RWPE2 (cell line): ENCODE measurements around the gene LCMT1.

Experiments used
- ATAC-seq: fragments of 200-7000 bp; cut with Tn5 transposase; 3 replicates; pipeline ENCODE4 v1.9.1; 2021; ENCODE audit warnings: low read depth
- DNase-seq: peaks from one replicate; pipeline ENCODE4 v3.0.0-alpha.2; 2020; ENCODE audit warnings: low spot score
- H3K27ac ChIP-seq: fragments of 450-650 bp; 2 replicates; pipeline ENCODE4 v1.5.1; 2017; ENCODE audit warnings: mild to moderate bottlenecking; ENCODE audit not compliant: poor library complexity, severe bottlenecking
- H3K27me3 ChIP-seq: fragments of 250-450 bp; sonication (Bioruptor Pico); 2 replicates; pipeline ENCODE4 v1.5.1; 2021; ENCODE audit warnings: mild to moderate bottlenecking, moderate library complexity; ENCODE audit not compliant: insufficient read depth, poor library complexity, severe bottlenecking
- H3K36me3 ChIP-seq: fragments of 250-450 bp; sonication (Bioruptor Pico); 2 replicates; pipeline ENCODE4 v1.5.1; 2020; ENCODE audit warnings: low read depth, mild to moderate bottlenecking, moderate library complexity
- H3K4me1 ChIP-seq: fragments of 250-450 bp; sonication (Bioruptor Pico); 2 replicates; pipeline ENCODE4 v1.5.1; 2021; ENCODE audit warnings: mild to moderate bottlenecking, moderate library complexity; ENCODE audit not compliant: insufficient read depth, poor library complexity, severe bottlenecking
- H3K4me3 ChIP-seq: fragments of 250-450 bp; sonication (Bioruptor Pico); 2 replicates; pipeline ENCODE4 v1.5.1; 2021; ENCODE audit warnings: mild to moderate bottlenecking, moderate library complexity; ENCODE audit not compliant: severe bottlenecking
- H3K9me3 ChIP-seq: fragments of 250-450 bp; sonication (Bioruptor Pico); 2 replicates; pipeline ENCODE4 v1.5.1; 2021; ENCODE audit warnings: mild to moderate bottlenecking, moderate library complexity; ENCODE audit not compliant: severe bottlenecking
- TF ChIP-seq, protein P1 (sequence below): fragments of 450-650 bp; IDR thresholded peaks from one replicate; pipeline ENCODE4 v1.5.1; 2017; ENCODE audit warnings: mild to moderate bottlenecking, moderate library complexity; ENCODE audit not compliant: poor library complexity, severe bottlenecking

Gene LCMT1

DNA sequence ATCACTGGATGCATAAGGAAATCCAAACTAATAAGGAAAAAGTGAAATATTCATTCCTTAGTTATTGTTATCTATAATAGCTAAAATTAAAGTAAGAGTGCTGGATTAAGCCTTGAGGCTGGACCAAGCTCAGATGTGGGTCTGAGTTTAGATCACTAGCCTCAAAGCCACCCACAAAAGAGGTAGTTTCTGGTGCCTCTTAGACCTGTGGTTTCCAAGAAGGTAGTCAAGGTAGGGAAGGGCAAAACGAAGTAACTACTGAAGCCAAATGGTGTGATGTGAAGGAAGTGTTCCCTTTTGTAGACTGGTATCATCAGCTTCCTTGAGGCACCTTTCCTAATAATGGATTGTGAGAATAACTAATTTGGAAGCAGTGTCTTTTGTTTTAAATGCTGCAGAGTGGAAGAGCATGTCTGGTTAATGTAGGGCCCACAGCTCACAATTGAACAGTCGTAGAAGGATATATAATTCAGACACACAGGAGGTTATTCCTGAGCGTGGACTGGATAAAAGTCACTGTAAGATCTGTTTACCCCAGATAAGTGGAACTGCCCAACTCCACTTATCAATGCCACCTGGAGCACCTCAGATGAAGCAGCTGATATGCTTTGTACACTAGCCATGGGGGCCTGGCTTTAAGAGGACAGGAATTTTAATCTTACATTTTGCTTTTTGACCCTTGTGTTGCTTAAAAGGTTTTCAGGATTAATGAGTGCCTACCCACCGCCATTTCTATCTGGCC, 31.7 kb upstream of the LCMT1 start:
- no peak overlapping the region for H3K4me3 ChIP-seq
- DNase-seq (no peak), ATAC-seq (no peak)
- TF ChIP-seq, protein P1, sequence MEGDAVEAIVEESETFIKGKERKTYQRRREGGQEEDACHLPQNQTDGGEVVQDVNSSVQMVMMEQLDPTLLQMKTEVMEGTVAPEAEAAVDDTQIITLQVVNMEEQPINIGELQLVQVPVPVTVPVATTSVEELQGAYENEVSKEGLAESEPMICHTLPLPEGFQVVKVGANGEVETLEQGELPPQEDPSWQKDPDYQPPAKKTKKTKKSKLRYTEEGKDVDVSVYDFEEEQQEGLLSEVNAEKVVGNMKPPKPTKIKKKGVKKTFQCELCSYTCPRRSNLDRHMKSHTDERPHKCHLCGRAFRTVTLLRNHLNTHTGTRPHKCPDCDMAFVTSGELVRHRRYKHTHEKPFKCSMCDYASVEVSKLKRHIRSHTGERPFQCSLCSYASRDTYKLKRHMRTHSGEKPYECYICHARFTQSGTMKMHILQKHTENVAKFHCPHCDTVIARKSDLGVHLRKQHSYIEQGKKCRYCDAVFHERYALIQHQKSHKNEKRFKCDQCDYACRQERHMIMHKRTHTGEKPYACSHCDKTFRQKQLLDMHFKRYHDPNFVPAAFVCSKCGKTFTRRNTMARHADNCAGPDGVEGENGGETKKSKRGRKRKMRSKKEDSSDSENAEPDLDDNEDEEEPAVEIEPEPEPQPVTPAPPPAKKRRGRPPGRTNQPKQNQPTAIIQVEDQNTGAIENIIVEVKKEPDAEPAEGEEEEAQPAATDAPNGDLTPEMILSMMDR, result no peak
- no peaks in the 10 kb centered on the region for H3K9me3 ChIP-seq
- no peak overlapping the region for H3K27ac ChIP-seq
- no peaks in the 10 kb centered on the region for H3K27me3 ChIP-seq
- no peaks in the 10 kb centered on the region for H3K4me1 ChIP-seq
- H3K36me3 ChIP-seq, result no peaks in the 10 kb centered on the region

DNA sequence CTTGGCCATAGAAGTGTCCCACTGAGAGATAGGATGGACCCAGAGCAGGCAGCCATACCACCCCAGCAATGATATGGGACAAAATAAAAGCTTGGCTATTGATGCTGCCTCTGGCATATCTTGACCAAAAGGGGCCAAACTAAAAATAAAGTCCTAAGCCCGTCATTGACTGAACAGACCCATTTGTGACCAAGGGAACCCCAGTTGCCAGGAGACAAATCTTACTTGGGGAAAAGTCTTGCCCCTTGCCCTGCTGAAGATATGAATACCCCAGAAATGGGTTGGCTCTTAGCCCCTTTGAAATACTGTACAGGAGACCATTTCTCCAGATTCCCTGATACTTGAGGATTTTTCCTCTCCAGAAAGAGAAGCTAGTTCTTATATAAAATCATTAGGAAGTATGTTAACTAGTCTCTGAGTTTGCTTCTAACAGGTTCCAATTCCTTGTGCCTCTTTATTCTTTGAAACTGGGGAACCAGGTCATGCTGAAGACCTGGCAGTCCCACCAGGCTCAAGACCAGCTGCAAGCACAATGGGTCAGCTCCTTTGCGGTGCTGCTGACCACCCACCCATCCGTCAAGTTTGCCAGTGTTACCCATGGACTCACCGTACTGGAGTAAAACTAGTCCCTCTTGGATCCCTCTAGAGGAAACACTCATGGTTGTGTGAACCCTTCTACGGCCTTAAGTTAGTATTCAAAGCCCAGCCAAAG, 31.0 kb upstream of the LCMT1 start:
- TF ChIP-seq, protein P1, result no peak
- no peaks in the 10 kb centered on the region for H3K27me3 ChIP-seq
- ATAC-seq (no peak), DNase-seq (no peak)
- H3K4me1 ChIP-seq, result no peaks in the 10 kb centered on the region
- H3K4me3 ChIP-seq, result no peak overlapping the region
- no peaks in the 10 kb centered on the region for H3K9me3 ChIP-seq
- no peaks in the 10 kb centered on the region for H3K36me3 ChIP-seq
- H3K27ac ChIP-seq, result no peak overlapping the region

DNA sequence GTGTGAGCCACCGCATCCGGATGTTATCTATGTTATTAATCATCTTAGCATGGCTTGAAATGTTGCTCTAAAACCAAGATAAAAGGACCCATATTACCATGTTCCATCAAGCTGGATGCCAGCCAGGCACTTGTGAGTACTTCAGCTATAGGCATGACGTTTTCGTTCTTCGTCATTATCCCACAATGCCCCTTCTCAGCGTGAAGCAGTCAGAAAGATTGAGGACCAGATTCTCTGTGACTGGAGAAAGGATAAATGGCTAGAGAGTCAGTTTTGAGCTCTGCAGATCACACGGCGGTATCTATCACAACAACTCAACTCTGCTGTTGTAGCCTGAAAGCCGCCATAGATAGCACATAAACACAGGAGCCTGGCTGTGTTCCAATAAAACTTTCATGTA, 29.8 kb upstream of the LCMT1 start:
- DNase-seq, result no peak
- no peaks in the 10 kb centered on the region for H3K4me1 ChIP-seq

DNA sequence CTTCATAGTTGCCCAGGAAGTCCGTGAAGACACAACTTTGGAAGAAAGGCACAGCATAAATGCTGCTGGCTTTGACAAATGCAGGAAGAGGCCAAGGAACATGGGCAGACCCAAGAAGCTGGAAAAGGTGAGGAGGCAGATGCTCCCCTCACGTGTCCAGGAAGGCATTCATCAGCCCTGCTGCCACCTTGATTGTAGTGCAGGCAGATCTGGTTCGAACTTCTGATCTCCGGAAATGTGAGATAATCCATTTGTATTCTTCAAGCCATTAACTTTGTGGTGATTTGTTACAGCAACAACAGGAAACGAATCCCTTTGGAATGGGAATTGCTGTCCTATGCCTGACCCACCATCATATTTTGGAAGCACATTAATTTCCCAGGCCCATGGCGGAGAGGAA, 28.5 kb upstream of the LCMT1 start:
- Histone ChIP-seq H3K27me3 (no peaks in the 10 kb centered on the region), H3K4me1 (no peaks in the 10 kb centered on the region), H3K36me3 (no peaks in the 10 kb centered on the region), H3K27ac (no peak overlapping the region), H3K4me3 (no peak overlapping the region), H3K9me3 (no peaks in the 10 kb centered on the region)
- TF ChIP-seq, protein P1, result no peak
- ATAC-seq (no peak), DNase-seq (no peak)

More for the DNA sequence above, 29.8 kb upstream of the LCMT1 start:
- TF ChIP-seq, protein P1, result no peak
- no peaks in the 10 kb centered on the region for H3K9me3 ChIP-seq
- H3K4me3 ChIP-seq, result no peak overlapping the region
- no peaks in the 10 kb centered on the region for H3K27me3 ChIP-seq
- H3K27ac ChIP-seq, result no peak overlapping the region
- ATAC-seq, result no peak
- no peaks in the 10 kb centered on the region for H3K36me3 ChIP-seq

DNA sequence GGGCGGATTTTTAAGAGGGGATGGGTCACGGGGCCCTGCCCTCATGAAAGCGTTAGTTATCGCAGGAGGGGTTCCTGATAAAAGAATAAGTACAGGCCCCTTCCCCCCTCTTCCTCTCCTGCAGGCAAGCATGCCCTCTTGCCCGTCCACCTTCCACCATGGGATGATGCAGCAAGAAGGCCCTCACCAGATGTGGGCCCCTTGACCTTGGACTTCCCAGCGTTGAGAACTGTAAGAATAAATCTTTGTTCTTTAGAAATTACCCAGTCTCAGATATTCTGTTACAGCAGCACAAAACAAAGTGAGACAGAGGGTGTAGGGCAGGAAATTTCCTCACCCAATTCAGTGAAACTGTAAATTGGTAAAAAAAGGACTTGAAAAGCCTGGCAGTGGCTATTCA, 27.8 kb upstream of the LCMT1 start:
- Histone ChIP-seq H3K4me3 (no peak overlapping the region), H3K4me1 (no peaks in the 10 kb centered on the region), H3K9me3 (no peaks in the 10 kb centered on the region), H3K36me3 (no peaks in the 10 kb centered on the region), H3K27ac (no peak overlapping the region), H3K27me3 (no peaks in the 10 kb centered on the region)
- TF ChIP-seq, protein P1, result no peak
- DNase-seq (no peak), ATAC-seq (no peak)
